Brain microvascular endothelial cell (primary cell): ENCODE data around the gene GLMN.

Experiments used
- DNase-seq: peaks from one replicate; pipeline ENCODE4 v3.0.0-alpha.2; 2020
- H3K27ac ChIP-seq: fragments of 250-450 bp; sonication (Bioruptor Pico); 2 replicates; pipeline ENCODE4 v1.5.1; 2020; ENCODE audit warnings: mild to moderate bottlenecking, moderate library complexity
- H3K27me3 ChIP-seq: fragments of 250-450 bp; sonication (Bioruptor Pico); replicated peaks from 2 replicates; pipeline ENCODE4 v1.5.1; 2020; ENCODE audit warnings: mild to moderate bottlenecking
- H3K36me3 ChIP-seq: fragments of 250-450 bp; sonication (Bioruptor Pico); replicated peaks from 2 replicates; pipeline ENCODE4 v1.5.1; 2020; ENCODE audit warnings: mild to moderate bottlenecking
- H3K4me3 ChIP-seq: 2 replicates; pipeline ENCODE4 v1.5.1; 2011; ENCODE audit warnings: low read depth, mild to moderate bottlenecking, control low read depth, low read length, moderate library complexity
- CTCF ChIP-seq: IDR thresholded peaks from 2 replicates; pipeline ENCODE4 v1.5.1; 2011; ENCODE audit warnings: low read depth, mild to moderate bottlenecking, moderate library complexity, low read length, control low read depth, inconsistent platforms; ENCODE audit errors: missing control alignments
- in situ Hi-C: cut with HindIII; loops from 2 replicates; pipeline ENCODE4 v1.10.0; 2017; ENCODE audit warnings: low sequenced_read_pairs, low pct_ligation_motif_present

Gene GLMN

DNA sequence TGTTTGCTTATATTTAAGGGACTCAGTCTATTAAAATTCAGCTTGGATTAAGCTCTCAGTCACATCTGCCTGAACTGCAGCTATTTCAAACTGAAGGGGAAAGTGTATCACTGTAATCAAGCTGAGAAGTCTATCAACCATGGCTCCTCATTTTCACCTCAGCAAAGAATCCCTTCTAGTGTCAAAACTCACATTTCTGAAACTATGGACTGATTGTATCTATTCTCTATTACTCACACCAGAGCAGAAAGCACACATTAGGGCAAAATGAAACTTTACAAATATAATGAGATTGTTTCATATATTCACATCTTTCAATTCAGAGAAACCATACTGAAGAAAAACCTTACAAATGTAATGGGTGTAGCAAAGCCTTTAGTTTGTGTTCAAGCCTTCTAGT lies 95.7 kb downstream of the GLMN start:
- no peak overlapping the region for H3K27ac ChIP-seq
- H3K36me3 ChIP-seq, result no peaks in the 10 kb centered on the region
- no peak for TF ChIP-seq CTCF
- no peak overlapping the region for H3K4me3 ChIP-seq
- no peak for DNase-seq
- in situ Hi-C loops, result no loop called here
- H3K27me3 ChIP-seq, result no peaks in the 10 kb centered on the region

GRCh38 chr1:92201973-92202372 lies 96.8 kb downstream of the GLMN start:
- in situ Hi-C loops, result no loop called here
- no peak for TF ChIP-seq CTCF
- no peaks in the 10 kb centered on the region for H3K27me3 ChIP-seq
- H3K27ac ChIP-seq, result no peak overlapping the region
- no peaks in the 10 kb centered on the region for H3K36me3 ChIP-seq
- no peak overlapping the region for H3K4me3 ChIP-seq
- no peak for DNase-seq
